Adrenal gland (tissue), 5 donors: ENCODE data around the gene NFE2L2.

ENCODE experiments used
- CTCF ChIP-seq, 6 experiments: fragments of 450-650 bp in 4 of 6; fragments of 200-600 bp in 2 of 6; sonication (generic) in 1 of 6; IDR thresholded peaks; 1 replicate in 5 of 6; 2 replicates in 1 of 6; pipeline versions ENCODE4 v1.5.1 to v1.8.0; 2016 to 2021; ENCODE audit warnings: antibody characterized with exemption in 6 of 6, mild to moderate bottlenecking in 2 of 6, moderate library complexity in 1 of 6
- POLR2A ChIP-seq, 2 donors: fragments of 450-650 bp; IDR thresholded peaks; one replicate each; pipeline ENCODE4 v1.6.1; 2017; ENCODE audit warnings: antibody characterized with exemption in 2 of 2, mild to moderate bottlenecking in 2 of 2, moderate library complexity in 1 of 2
- donor health status: DM: no; HTN: no; CAD: no.

- TF ChIP-seq POLR2A (IDR thresholded peaks at IDR 0.05) = no peak
- TF ChIP-seq CTCF (IDR thresholded peaks at IDR 0.05) = no peak
These were observed 60.1 kb downstream of the NFE2L2 start for GRCh38 chr2:177204417-177204816.
